HL-60 (cell line): ENCODE results near the gene GLCE.

Experiments used
- DNase-seq, 2 experiments: peaks; one replicate each; pipeline ENCODE4 v3.0.0-alpha.2; 2010 to 2020; ENCODE audit warnings: low read depth in 1 of 2, low spot score in 1 of 2
- H3K27ac ChIP-seq: fragments of 250-450 bp; sonication (Bioruptor Pico); replicated peaks from 2 replicates; pipeline ENCODE4 v1.5.1; 2020; ENCODE audit warnings: mild to moderate bottlenecking, moderate library complexity
- H3K27me3 ChIP-seq: fragments of 250-450 bp; sonication (Bioruptor Pico); 2 replicates; pipeline ENCODE4 v1.5.1; 2021; ENCODE audit warnings: mild to moderate bottlenecking, moderate library complexity; ENCODE audit not compliant: insufficient read depth, poor library complexity, severe bottlenecking
- H3K4me3 ChIP-seq: replicated peaks from 2 replicates; pipeline ENCODE4 v1.5.1; 2011; ENCODE audit warnings: mild to moderate bottlenecking, control low read depth, low read length; ENCODE audit not compliant: insufficient read depth
- CTCF ChIP-seq: IDR thresholded peaks from one replicate; pipeline ENCODE4 v1.5.1; 2011; ENCODE audit warnings: low read length, control low read depth, inconsistent platforms; ENCODE audit not compliant: insufficient read depth
- GABPA ChIP-seq: IDR thresholded peaks from 2 replicates; pipeline ENCODE4 v1.6.1; 2012; ENCODE audit warnings: low read depth
- POLR2AphosphoS5 ChIP-seq: IDR thresholded peaks from 2 replicates; pipeline ENCODE4 v1.6.1; 2012; ENCODE audit warnings: low read depth
- REST ChIP-seq: IDR thresholded peaks from 2 replicates; pipeline ENCODE4 v1.6.1; 2012; ENCODE audit warnings: low read depth; ENCODE audit not compliant: insufficient replicate concordance
- SPI1 ChIP-seq: IDR thresholded peaks from 2 replicates; pipeline ENCODE4 v1.6.1; 2012; ENCODE audit warnings: low read depth, mild to moderate bottlenecking, borderline replicate concordance

Gene GLCE

GRCh38 chr15:69314736-69315135 lies 154.3 kb downstream of the GLCE start:
- no peaks in the 10 kb centered on the region for H3K27me3 ChIP-seq
- peak overlapping the region; percentile 49; the same call in 1 of the 2 replicates for H3K27ac ChIP-seq
- TF ChIP-seq SPI1: no peak
- no peak for DNase-seq
- H3K4me3 ChIP-seq: no peak overlapping the region

GRCh38 chr15:69315402-69316110 lies 155.1 kb downstream of the GLCE start:
- Histone ChIP-seq H3K27me3 (no peaks in the 10 kb centered on the region), H3K27ac (peak overlapping the region; percentile 13; the same call in 1 of the 2 replicates), H3K4me3 (no peak overlapping the region)
- TF ChIP-seq REST: no peak
- TF ChIP-seq CTCF: no peak
- TF ChIP-seq GABPA: no peak
- DNase-seq: no peak

- TF ChIP-seq GABPA (no peak), POLR2AphosphoS5 (no peak), CTCF (no peak), SPI1 (no peak), REST (no peak)
- H3K27ac ChIP-seq: no peak overlapping the region; the same call in 1 of the 2 replicates
- no peak overlapping the region for H3K4me3 ChIP-seq
- no peak for DNase-seq
- H3K27me3 ChIP-seq: no peaks in the 10 kb centered on the region
These were observed 155.9 kb downstream of the GLCE start for GRCh38 chr15:69316291-69316690.

GRCh38 chr15:69317392-69317841 lies 157.0 kb downstream of the GLCE start:
- H3K4me3 ChIP-seq: no peak overlapping the region
- TF ChIP-seq SPI1 (no peak), GABPA (no peak), POLR2AphosphoS5 (no peak), REST (no peak)
- H3K27me3 ChIP-seq: no peaks in the 10 kb centered on the region
- no peak for DNase-seq
- H3K27ac ChIP-seq: no peak overlapping the region
